OCI-LY7 (cell line): Measurements from ENCODE around the gene SPSB3.

ENCODE experiments used
- EZH2phosphoT487 ChIP-seq: fragments of 200-600 bp; sonication (generic); IDR thresholded peaks from 2 replicates; pipeline ENCODE4 v1.6.1; 2018; ENCODE audit warnings: low read depth, borderline replicate concordance, mild to moderate bottlenecking, mixed run types, antibody characterized with exemption, low read length, moderate library complexity, mixed read lengths
- TF ChIP-seq, protein P1 (sequence below): fragments of 200-600 bp; sonication (generic); conservative IDR thresholded peaks from 2 replicates; pipeline ENCODE4 v1.5.1; 2014; ENCODE audit warnings: mild to moderate bottlenecking, antibody characterized with exemption, low read length, moderate library complexity, mixed read lengths

DNA sequence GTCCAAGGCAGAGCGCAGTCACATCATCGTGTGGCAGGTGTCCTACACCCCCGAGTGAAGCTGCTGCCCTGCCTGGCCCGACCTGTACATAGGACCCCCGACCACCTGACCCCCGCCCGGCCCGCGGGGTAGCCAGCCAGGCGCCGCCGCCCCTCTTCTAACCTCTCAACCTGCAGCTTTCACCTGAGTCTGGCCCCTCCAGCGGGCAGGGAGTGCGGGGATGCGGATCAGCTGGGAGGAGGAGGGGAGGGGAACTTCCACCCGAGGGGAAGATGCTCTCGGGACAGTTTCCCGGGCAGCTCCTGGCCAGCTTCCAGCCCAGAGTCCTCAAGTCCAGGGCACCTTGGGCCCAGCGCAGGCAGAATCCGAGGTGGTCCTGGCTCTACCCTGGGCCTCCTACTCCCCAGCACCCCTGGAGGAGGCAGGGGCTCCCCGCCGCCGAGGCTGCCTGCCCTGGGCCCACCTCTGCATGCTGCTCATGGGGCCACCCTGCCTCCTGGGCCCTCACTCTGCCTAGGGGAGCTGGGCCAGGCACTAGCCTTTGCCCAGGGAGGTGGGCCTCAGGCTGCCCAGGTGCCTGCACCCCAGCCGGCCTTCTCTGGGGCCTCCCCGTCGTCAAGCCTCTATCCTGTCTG is 13.5 kb downstream of the SPSB3 start:
- TF ChIP-seq, protein P1, sequence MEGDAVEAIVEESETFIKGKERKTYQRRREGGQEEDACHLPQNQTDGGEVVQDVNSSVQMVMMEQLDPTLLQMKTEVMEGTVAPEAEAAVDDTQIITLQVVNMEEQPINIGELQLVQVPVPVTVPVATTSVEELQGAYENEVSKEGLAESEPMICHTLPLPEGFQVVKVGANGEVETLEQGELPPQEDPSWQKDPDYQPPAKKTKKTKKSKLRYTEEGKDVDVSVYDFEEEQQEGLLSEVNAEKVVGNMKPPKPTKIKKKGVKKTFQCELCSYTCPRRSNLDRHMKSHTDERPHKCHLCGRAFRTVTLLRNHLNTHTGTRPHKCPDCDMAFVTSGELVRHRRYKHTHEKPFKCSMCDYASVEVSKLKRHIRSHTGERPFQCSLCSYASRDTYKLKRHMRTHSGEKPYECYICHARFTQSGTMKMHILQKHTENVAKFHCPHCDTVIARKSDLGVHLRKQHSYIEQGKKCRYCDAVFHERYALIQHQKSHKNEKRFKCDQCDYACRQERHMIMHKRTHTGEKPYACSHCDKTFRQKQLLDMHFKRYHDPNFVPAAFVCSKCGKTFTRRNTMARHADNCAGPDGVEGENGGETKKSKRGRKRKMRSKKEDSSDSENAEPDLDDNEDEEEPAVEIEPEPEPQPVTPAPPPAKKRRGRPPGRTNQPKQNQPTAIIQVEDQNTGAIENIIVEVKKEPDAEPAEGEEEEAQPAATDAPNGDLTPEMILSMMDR: no peak
- TF ChIP-seq EZH2phosphoT487: no peak
